Dedifferentiated amniotic fluid mesenchymal stem cell (primary cell): ENCODE results near the gene TOR3A.
"Not testable (repeated sequence)": the region's sequence is repeated elsewhere in the genome, so short reads cannot be mapped to it uniquely, and the experiment has no call there.

Experiments used
- DNase-seq: peaks from one replicate; pipeline ENCODE4 v3.0.0-alpha.2; 2016; ENCODE audit errors: extremely low spot score

Gene TOR3A

GRCh38 chr1:179081687-179082332, at the start of gene TOR3A:
TSS of gene TOR3A (plus strand) at chr1:179082070. CDS start at chr1:179082129, 59 bp downstream.
- DNase-seq: peak; percentile 77

GRCh38 chr1:179034720-179035119, 47.1 kb upstream of the TOR3A start:
- DNase-seq: peak; percentile 78

- DNase-seq: no peak
Measured at GRCh38 chr1:179036844-179037465, 44.9 kb upstream of the TOR3A start.

- DNase-seq: no peak
Measured at GRCh38 chr1:179038528-179039281, 43.2 kb upstream of the TOR3A start.

GRCh38 chr1:179039502-179040174, 42.2 kb upstream of the TOR3A start:
- not testable (repeated sequence) for DNase-seq

- DNase-seq: not testable (repeated sequence)
Measured at GRCh38 chr1:179040175-179040551, 41.7 kb upstream of the TOR3A start.

- no peak for DNase-seq
Measured at GRCh38 chr1:179042087-179042486, 39.8 kb upstream of the TOR3A start.

- DNase-seq: no peak
Measured at GRCh38 chr1:179042700-179043099, 39.2 kb upstream of the TOR3A start.

- DNase-seq: no peak
Measured at GRCh38 chr1:179043266-179043665, 38.6 kb upstream of the TOR3A start.

- no peak for DNase-seq
Measured at GRCh38 chr1:179043907-179044306, 38.0 kb upstream of the TOR3A start.

GRCh38 chr1:179046808-179047635, 34.8 kb upstream of the TOR3A start:
- no peak for DNase-seq

GRCh38 chr1:179047636-179047997, 34.3 kb upstream of the TOR3A start:
- DNase-seq: no peak

GRCh38 chr1:179048339-179049124, 33.3 kb upstream of the TOR3A start:
- DNase-seq: no peak

- DNase-seq: no peak
Measured at GRCh38 chr1:179052776-179053175, 29.1 kb upstream of the TOR3A start.

GRCh38 chr1:179053486-179053885, 28.4 kb upstream of the TOR3A start:
- no peak for DNase-seq

GRCh38 chr1:179055937-179056336, 25.9 kb upstream of the TOR3A start:
- DNase-seq: no peak

- peak; percentile 54 for DNase-seq
Measured at GRCh38 chr1:179058487-179059483, 23.1 kb upstream of the TOR3A start.

- DNase-seq: no peak
Measured at GRCh38 chr1:179061360-179062282, 20.2 kb upstream of the TOR3A start.
